SU-DHL-6 (cell line): ENCODE results near the gene ATG4C.

ENCODE experiments used
- H2AFZ ChIP-seq: fragments of 200-600 bp; sonication (generic); 2 replicates; pipeline ENCODE4 v1.6.1; 2014; ENCODE audit warnings: low read depth, mild to moderate bottlenecking, moderate library complexity, mixed read lengths, antibody characterized with exemption, low read length; ENCODE audit not compliant: severe bottlenecking
- H3F3A ChIP-seq: fragments of 200-600 bp; shearing (Covaris generic); 2 replicates; pipeline ENCODE4 v1.6.0; 2016; ENCODE audit warnings: antibody characterized with exemption, mild to moderate bottlenecking; ENCODE audit not compliant: insufficient read depth
- H3K27ac ChIP-seq: fragments of 200-600 bp; sonication (generic); 2 replicates; pipeline ENCODE4 v1.5.1; 2016; ENCODE audit warnings: low read depth, mild to moderate bottlenecking, low read length, moderate library complexity, mixed read lengths
- H3K27me3 ChIP-seq: fragments of 200-600 bp; sonication (generic), shearing (Covaris generic); 2 replicates; pipeline ENCODE4 v1.6.0; 2014; ENCODE audit warnings: mild to moderate bottlenecking, low read length
- H3K36me3 ChIP-seq: fragments of 200-600 bp; sonication (generic); 2 replicates; pipeline ENCODE4 v1.6.1; 2014; ENCODE audit warnings: mild to moderate bottlenecking, low read length, mixed read lengths
- H3K4me2 ChIP-seq: fragments of 300-600, 200-600 bp; shearing (Covaris generic), sonication (generic); 2 replicates; pipeline ENCODE4 v1.6.0; 2014; ENCODE audit warnings: low read length, low read depth, mild to moderate bottlenecking; ENCODE audit not compliant: poor library complexity, severe bottlenecking
- H3K4me3 ChIP-seq: fragments of 200-600 bp; sonication (generic); 2 replicates; pipeline ENCODE4 v1.5.1; 2014; ENCODE audit warnings: antibody characterized with exemption, low read length, mild to moderate bottlenecking, mixed read lengths; ENCODE audit not compliant: insufficient read depth, poor library complexity, severe bottlenecking
- H3K79me2 ChIP-seq: fragments of 200-600 bp; sonication (generic); 2 replicates; pipeline ENCODE4 v1.6.1; 2014; ENCODE audit warnings: mild to moderate bottlenecking, low read length, moderate library complexity; ENCODE audit not compliant: insufficient read depth
- H3K9ac ChIP-seq: fragments of 200-600 bp; sonication (generic); 2 replicates; pipeline ENCODE4 v1.7.0; 2014; ENCODE audit warnings: mild to moderate bottlenecking, low read length
- H3K9me2 ChIP-seq: fragments of 200-600 bp; sonication (generic); replicated peaks from 2 replicates; pipeline ENCODE4 v1.6.1; 2014; ENCODE audit warnings: low read length; ENCODE audit not compliant: insufficient read depth
- H3K9me3 ChIP-seq: fragments of 200-600 bp; sonication (generic); 2 replicates; pipeline ENCODE4 v1.6.1; 2014; ENCODE audit warnings: low read length, mixed read lengths; ENCODE audit not compliant: insufficient read depth
- H4K20me1 ChIP-seq: fragments of 200-600 bp; sonication (generic); 2 replicates; pipeline ENCODE4 v1.6.1; 2014; ENCODE audit warnings: low read depth, mild to moderate bottlenecking, antibody characterized with exemption, low read length, moderate library complexity, mixed read lengths
- CTCF ChIP-seq: fragments of 200-600 bp; sonication (generic); IDR thresholded peaks from one replicate; pipeline ENCODE4 v1.5.1; 2017; ENCODE audit warnings: antibody characterized with exemption, mild to moderate bottlenecking, low read length, moderate library complexity; ENCODE audit not compliant: insufficient read depth, poor library complexity, severe bottlenecking
- EZH2phosphoT487 ChIP-seq: fragments of 200-600 bp; sonication (generic), shearing (Covaris generic); conservative IDR thresholded peaks from 2 replicates; pipeline ENCODE4 v1.6.1; 2018; ENCODE audit warnings: mild to moderate bottlenecking, antibody characterized with exemption, low read length, moderate library complexity, mixed read lengths

Gene ATG4C

GRCh38 chr1:62870148-62870547, 86.2 kb downstream of the ATG4C start:
- H2AFZ ChIP-seq: no peak overlapping the region

GRCh38 chr1:62875676-62876075, 91.7 kb downstream of the ATG4C start:
- H3K79me2 ChIP-seq: no peaks in the 10 kb centered on the region

More at GRCh38 chr1:62870148-62870547, 86.2 kb downstream of the ATG4C start:
- no peaks in the 10 kb centered on the region for H4K20me1 ChIP-seq
- H3K4me3 ChIP-seq: no peak overlapping the region
- no peak for TF ChIP-seq EZH2phosphoT487
- no peak for TF ChIP-seq CTCF
- 0 out of 2 replicates have a peak, but pooled peaks cover under 1% of the 10 kb centered on the region for H3K36me3 ChIP-seq
- no peaks in the 10 kb centered on the region for H3K9me3 ChIP-seq
- no peak overlapping the region for H3K4me2 ChIP-seq
- no peaks in the 10 kb centered on the region for H3K9me2 ChIP-seq
- no peaks in the 10 kb centered on the region for H3K79me2 ChIP-seq
- H3K27ac ChIP-seq: no peak overlapping the region
- H3K27me3 ChIP-seq: no peaks in the 10 kb centered on the region
- no peaks in the 10 kb centered on the region for H3F3A ChIP-seq
- no peak overlapping the region for H3K9ac ChIP-seq

GRCh38 chr1:62876535-62876934, 92.6 kb downstream of the ATG4C start:
- Histone ChIP-seq H3K9ac (no peak overlapping the region), H2AFZ (no peak overlapping the region), H3K79me2 (no peaks in the 10 kb centered on the region), H3K4me3 (no peak overlapping the region), H3K4me2 (no peak overlapping the region), H3K9me2 (no peaks in the 10 kb centered on the region), H4K20me1 (no peaks in the 10 kb centered on the region), H3K9me3 (no peaks in the 10 kb centered on the region), H3K27ac (no peak overlapping the region), H3F3A (no peaks in the 10 kb centered on the region), H3K36me3 (no peaks in the 10 kb centered on the region), H3K27me3 (no peaks in the 10 kb centered on the region)
- TF ChIP-seq EZH2phosphoT487 (no peak), CTCF (no peak)

More at GRCh38 chr1:62875676-62876075, 91.7 kb downstream of the ATG4C start:
- Histone ChIP-seq H4K20me1 (no peaks in the 10 kb centered on the region), H3K4me3 (no peak overlapping the region), H3K9me2 (no peaks in the 10 kb centered on the region), H3K27ac (no peak overlapping the region), H3K9ac (no peak overlapping the region), H3K36me3 (no peaks in the 10 kb centered on the region), H3K9me3 (no peaks in the 10 kb centered on the region), H3K27me3 (no peaks in the 10 kb centered on the region), H3F3A (no peaks in the 10 kb centered on the region), H3K4me2 (no peak overlapping the region), H2AFZ (no peak overlapping the region)
- TF ChIP-seq CTCF (no peak), EZH2phosphoT487 (no peak)

- Histone ChIP-seq H3K4me3 (no peak overlapping the region), H3K4me2 (no peak overlapping the region), H3K27ac (no peak overlapping the region), H3K9me3 (no peaks in the 10 kb centered on the region), H4K20me1 (no peaks in the 10 kb centered on the region), H3K27me3 (no peaks in the 10 kb centered on the region), H3F3A (no peaks in the 10 kb centered on the region), H3K9me2 (no peaks in the 10 kb centered on the region), H2AFZ (no peak overlapping the region), H3K9ac (no peak overlapping the region), H3K36me3 (no peaks in the 10 kb centered on the region), H3K79me2 (no peaks in the 10 kb centered on the region)
- no peak for TF ChIP-seq EZH2phosphoT487
- TF ChIP-seq CTCF: no peak
Observed at GRCh38 chr1:62877579-62877978, 93.6 kb downstream of the ATG4C start.
